Endothelial cell of umbilical vein (primary cell): Measurements from ENCODE around the gene HOXC11. TPM values are rescaled to one million over a fixed set of nuclear protein-coding genes. Genes with fewer than 3 reads are reported as not detected.

Source experiments
- BruUV-seq: library from RNA; stranded (reverse); fragments of 400-500 nt; replicated peaks from 2 replicates; lab custom pipeline; 2021; lab: Mats Ljungman, UMichigan
- CTCF ChIA-PET: fragments of 300-600, 350-600 bp; sonication (Branson Sonifier 250); formaldehyde crosslinking; loops from one replicate; lab custom pipeline; 2021; ENCODE audit warnings: antibody characterized with exemption, inconsistent platforms; lab: Charles Lee
- POLR2A ChIA-PET: fragments of 300-600, 350-600 bp; sonication (Branson Sonifier 250); formaldehyde crosslinking; loops from one replicate; lab custom pipeline; 2021; ENCODE audit warnings: antibody characterized with exemption, inconsistent platforms; lab: Charles Lee
- DNase-seq: peaks from one replicate; pipeline ENCODE4 v3.0.0-alpha.2; 2011; ENCODE audit warnings: low read depth, low spot score
- FAIRE-seq: peaks from 2 replicates; lab custom pipeline; 2011; peaks lifted over from hg19 to GRCh38; lab: Jason Lieb, UNC
- H2AFZ ChIP-seq: 2 replicates; pipeline ENCODE4 v1.6.0; 2012; ENCODE audit warnings: low read depth, low read length, control low read depth, inconsistent platforms
- H3K27ac ChIP-seq: 2 replicates; pipeline ENCODE4 v1.5.1; 2011; ENCODE audit warnings: low read depth, mild to moderate bottlenecking, control low read depth, low read length, moderate library complexity; ENCODE audit not compliant: insufficient read depth
- H3K27me3 ChIP-seq, 2 experiments: 2 replicates each; pipeline versions ENCODE4 v1.6.0 to v1.6.1; 2011; ENCODE audit warnings: low read length in 2 of 2, mixed read lengths in 1 of 2; ENCODE audit not compliant: control insufficient read depth in 2 of 2, insufficient read depth in 2 of 2
- H3K36me3 ChIP-seq, 2 experiments: 2 replicates in 1 of 2; 3 replicates in 1 of 2; pipeline ENCODE4 v1.5.1; 2011; ENCODE audit warnings: low read length in 2 of 2, mild to moderate bottlenecking in 1 of 2, moderate library complexity in 1 of 2; ENCODE audit not compliant: control insufficient read depth in 2 of 2, insufficient read depth in 2 of 2; ENCODE audit errors: extremely low read depth in 1 of 2
- H3K4me1 ChIP-seq: 3 replicates; pipeline ENCODE4 v1.5.1; 2011; ENCODE audit warnings: mild to moderate bottlenecking, low read length; ENCODE audit not compliant: control insufficient read depth, insufficient read depth; ENCODE audit errors: extremely low read depth
- H3K4me2 ChIP-seq: 2 replicates; pipeline ENCODE4 v1.6.1; 2011; ENCODE audit warnings: low read length, control low read depth, mixed read lengths; ENCODE audit not compliant: insufficient read depth
- H3K4me3 ChIP-seq, 3 experiments: fragments of 200-600 bp in 1 of 3; sonication (generic), shearing (Covaris generic) in 1 of 3; replicated peaks in 1 of 3; 2 replicates each; pipeline ENCODE4 v1.5.1; 2011 to 2016; ENCODE audit warnings: control low read depth in 3 of 3, low read length in 3 of 3, mild to moderate bottlenecking in 2 of 3, inconsistent platforms in 1 of 3, low read depth in 1 of 3, moderate library complexity in 1 of 3; ENCODE audit not compliant: insufficient read depth in 1 of 3
- H3K79me2 ChIP-seq: 2 replicates; pipeline ENCODE4 v1.6.0; 2012; ENCODE audit warnings: low read length, inconsistent platforms; ENCODE audit not compliant: control insufficient read depth, insufficient read depth
- H3K9ac ChIP-seq: replicated peaks from 2 replicates; pipeline ENCODE3; 2011; ENCODE audit warnings: low read length, control low read depth; ENCODE audit not compliant: insufficient read depth; ENCODE audit errors: extremely low read depth
- H3K9me1 ChIP-seq: replicated peaks from 3 replicates; pipeline ENCODE4 v1.6.0; 2011; ENCODE audit warnings: mild to moderate bottlenecking, low read length; ENCODE audit not compliant: control insufficient read depth, insufficient read depth; ENCODE audit errors: extremely low read depth
- H3K9me3 ChIP-seq: replicated peaks from 2 replicates; pipeline ENCODE4 v1.5.1; 2012; ENCODE audit warnings: low read length, inconsistent platforms; ENCODE audit not compliant: control insufficient read depth, insufficient read depth
- H4K20me1 ChIP-seq: replicated peaks from 2 replicates; pipeline ENCODE3; 2011; ENCODE audit warnings: mild to moderate bottlenecking, low read length; ENCODE audit not compliant: control insufficient read depth, insufficient read depth; ENCODE audit errors: extremely low read depth
- EZH2 ChIP-seq: IDR thresholded peaks from 2 replicates; pipeline ENCODE4 v1.6.1; 2012; ENCODE audit warnings: borderline replicate concordance, low read depth, mild to moderate bottlenecking, moderate library complexity, low read length, inconsistent platforms; ENCODE audit not compliant: severe bottlenecking
- FOS ChIP-seq: IDR thresholded peaks from 2 replicates; pipeline ENCODE4 v1.6.1; 2011; ENCODE audit warnings: mild to moderate bottlenecking, low read length, moderate library complexity, borderline replicate concordance; ENCODE audit not compliant: insufficient read depth
- GATA2 ChIP-seq: IDR thresholded peaks from 2 replicates; pipeline ENCODE4 v1.7.0; 2011; ENCODE audit warnings: low read depth, mild to moderate bottlenecking, moderate library complexity, mixed read lengths, low read length; ENCODE audit not compliant: insufficient read length, insufficient read depth
- JUN ChIP-seq: IDR thresholded peaks from 2 replicates; pipeline ENCODE4 v1.6.1; 2011; ENCODE audit warnings: borderline replicate concordance, low read depth; ENCODE audit not compliant: insufficient read length, insufficient read depth
- MYC ChIP-seq: IDR thresholded peaks from one replicate; pipeline ENCODE4 v1.6.1; 2011; ENCODE audit warnings: mild to moderate bottlenecking, low read depth, low read length
- POLR2A ChIP-seq: IDR thresholded peaks from 2 replicates; pipeline ENCODE4 v1.6.1; 2012; ENCODE audit warnings: low read depth, mild to moderate bottlenecking, control low read depth, low read length
- POLR2AphosphoS5 ChIP-seq: IDR thresholded peaks from 2 replicates; pipeline ENCODE4 v1.6.1; 2012; ENCODE audit warnings: low read depth, mild to moderate bottlenecking, control low read depth, low read length, moderate library complexity; ENCODE audit not compliant: insufficient read depth
- dilution Hi-C: fragments of 300-500 bp; cut with MboI; formaldehyde crosslinking; loops from one replicate; pipeline ENCODE4 v1.15.0; 2019; ENCODE audit warnings: low sequenced_read_pairs; ENCODE audit not compliant: extremely low pct_ligation_motif_present
- intact Hi-C: fragments of 100-400 bp; cut with micrococcal nuclease; formaldehyde crosslinking; loops from one replicate; pipeline ENCODE4 v1.10.0; 2022
- polyA plus RNA-seq, 4 experiments: library from polyadenylated mRNA; depleted of rRNA in 3 of 4; stranded (reverse) in 3 of 4; unstranded in 1 of 4; fragments of >200 nt; gene quantifications; 2 replicates each; pipeline versions ENCODE4 v1.2.1 to v1.2.3, GENCODE V29; 2011 to 2012; ENCODE audit warnings: missing spikeins in 1 of 4
- total RNA-seq: library from RNA; stranded (reverse); gene quantifications from 2 replicates; pipeline ENCODE4 v1.2.3, GENCODE V29; 2021
- TF ChIP-seq, protein P1 (sequence below), 2 donors: IDR thresholded peaks; 1 replicate in 1 of 2; 2 replicates in 1 of 2; pipeline ENCODE4 v1.5.1; 2011; ENCODE audit warnings: low read length in 2 of 2, mild to moderate bottlenecking in 2 of 2, moderate library complexity in 2 of 2, control low read depth in 1 of 2, inconsistent platforms in 1 of 2, low read depth in 1 of 2; ENCODE audit not compliant: insufficient read depth in 1 of 2; ENCODE audit errors: extremely low read depth in 1 of 2
- TF ChIP-seq, protein P2 (sequence below): IDR thresholded peaks from 2 replicates; pipeline ENCODE4 v1.6.1; 2011; ENCODE audit not compliant: insufficient read depth, insufficient read length

Gene HOXC11
- total and polyA plus RNA-seq, 2 donors (not counting 3 experiments of a cell fraction or from before 2014, with no cell fraction given) = not detected

DNA sequence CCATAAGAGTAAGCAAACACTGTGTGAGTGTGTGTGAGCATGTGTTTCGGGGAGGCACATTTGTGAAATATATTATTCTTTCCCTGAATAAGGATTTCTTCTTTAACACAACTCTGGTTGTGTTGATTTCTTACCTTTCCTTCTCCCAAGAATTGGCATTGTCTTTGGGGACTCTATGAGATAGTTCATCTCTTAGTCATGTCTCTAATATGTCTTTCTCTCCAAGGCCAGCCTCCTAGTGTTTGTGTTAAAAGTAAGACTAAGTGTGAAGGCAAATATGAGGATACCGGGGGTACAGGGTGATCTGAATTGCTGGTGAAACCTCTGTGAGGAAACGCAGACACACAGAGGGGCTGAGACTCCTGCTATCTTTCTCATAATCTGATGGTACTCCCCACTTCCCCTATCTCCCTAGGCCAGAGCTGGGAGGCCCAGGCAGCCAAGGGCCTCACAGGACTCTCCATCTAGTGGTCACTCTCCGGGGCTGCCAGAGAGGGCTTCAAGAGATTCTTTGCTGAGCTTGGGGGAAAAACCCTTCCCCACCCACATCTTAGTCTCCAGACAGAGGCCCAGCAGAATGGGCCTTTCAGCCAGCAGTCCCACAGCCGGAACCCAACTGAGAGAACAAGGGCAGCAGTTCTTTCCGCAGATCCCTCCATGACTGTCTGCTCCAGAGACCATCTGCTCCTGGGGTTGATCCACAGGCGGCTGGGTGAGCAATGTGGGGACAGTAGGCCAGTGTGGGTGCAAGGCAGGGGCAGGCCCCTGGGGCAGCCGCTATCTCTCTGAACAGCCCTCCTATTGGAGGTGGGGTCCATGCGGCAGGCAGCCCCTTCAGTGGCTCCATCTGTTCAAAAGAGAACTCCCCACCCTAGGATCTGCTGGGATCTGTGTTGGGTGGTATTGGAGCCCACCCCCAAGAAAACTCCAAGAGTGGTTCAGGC, 24.0 kb upstream of the HOXC11 start:
- Histone ChIP-seq H3K4me1 (no peaks in the 10 kb centered on the region), H3K27ac (no peak overlapping the region), H3K4me3 (no peak overlapping the region), H3K9me1 (no peaks in the 10 kb centered on the region), H3K9ac (no peak overlapping the region), H3K79me2 (no peaks in the 10 kb centered on the region), H4K20me1 (no peaks in the 10 kb centered on the region), H3K27me3 (peaks cover 95 to 97% of the 10 kb centered on the region in 2 experiments), H3K4me2 (no peak overlapping the region), H3K36me3 (no peaks in the 10 kb centered on the region), H2AFZ (no peak overlapping the region), H3K9me3 (no peaks in the 10 kb centered on the region)
- dilution Hi-C loops (no loop called here), intact Hi-C loops (no loop called here)
- DNase-seq (no peak), FAIRE-seq (no peak)
- TF ChIP-seq GATA2 = no peak
- no peak for TF ChIP-seq MYC
- TF ChIP-seq, protein P1, sequence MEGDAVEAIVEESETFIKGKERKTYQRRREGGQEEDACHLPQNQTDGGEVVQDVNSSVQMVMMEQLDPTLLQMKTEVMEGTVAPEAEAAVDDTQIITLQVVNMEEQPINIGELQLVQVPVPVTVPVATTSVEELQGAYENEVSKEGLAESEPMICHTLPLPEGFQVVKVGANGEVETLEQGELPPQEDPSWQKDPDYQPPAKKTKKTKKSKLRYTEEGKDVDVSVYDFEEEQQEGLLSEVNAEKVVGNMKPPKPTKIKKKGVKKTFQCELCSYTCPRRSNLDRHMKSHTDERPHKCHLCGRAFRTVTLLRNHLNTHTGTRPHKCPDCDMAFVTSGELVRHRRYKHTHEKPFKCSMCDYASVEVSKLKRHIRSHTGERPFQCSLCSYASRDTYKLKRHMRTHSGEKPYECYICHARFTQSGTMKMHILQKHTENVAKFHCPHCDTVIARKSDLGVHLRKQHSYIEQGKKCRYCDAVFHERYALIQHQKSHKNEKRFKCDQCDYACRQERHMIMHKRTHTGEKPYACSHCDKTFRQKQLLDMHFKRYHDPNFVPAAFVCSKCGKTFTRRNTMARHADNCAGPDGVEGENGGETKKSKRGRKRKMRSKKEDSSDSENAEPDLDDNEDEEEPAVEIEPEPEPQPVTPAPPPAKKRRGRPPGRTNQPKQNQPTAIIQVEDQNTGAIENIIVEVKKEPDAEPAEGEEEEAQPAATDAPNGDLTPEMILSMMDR (IDR thresholded peaks at IDR 0.05; ENCODE audit: extremely low read depth in 1 of 2, insufficient read depth in 1 of 2, low read depth in 1 of 2, low read length in 2 of 2) = no peak
- no peak for TF ChIP-seq JUN
- TF ChIP-seq POLR2A = no peak
- no peak for TF ChIP-seq FOS
- TF ChIP-seq, protein P2, sequence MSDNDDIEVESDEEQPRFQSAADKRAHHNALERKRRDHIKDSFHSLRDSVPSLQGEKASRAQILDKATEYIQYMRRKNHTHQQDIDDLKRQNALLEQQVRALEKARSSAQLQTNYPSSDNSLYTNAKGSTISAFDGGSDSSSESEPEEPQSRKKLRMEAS = no peak
- TF ChIP-seq EZH2 = no peak
- no peak for TF ChIP-seq POLR2AphosphoS5
- ChIA-PET POLR2A (no interaction called here), CTCF (no interaction called here)
- no TSS peak for BruUV-seq
